GM13976 (cell line): Measurements from ENCODE around the gene C9orf78.

Source experiments
- DNase-seq: peaks from one replicate; pipeline ENCODE4 v3.0.0; 2012; ENCODE audit warnings: low spot score
- CTCF ChIP-seq: IDR thresholded peaks from 2 replicates; pipeline ENCODE4 v1.5.1; 2012; ENCODE audit warnings: borderline replicate concordance, mild to moderate bottlenecking; ENCODE audit not compliant: insufficient read depth; ENCODE audit errors: extremely low read depth, missing control alignments, control extremely low read depth
- in situ Hi-C: fragments of 300-500 bp; cut with MboI; formaldehyde crosslinking; loops from one replicate; pipeline ENCODE4 v1.12.0; 2022; ENCODE audit warnings: low sequenced_read_pairs, mixed read lengths, inconsistent platforms; ENCODE audit not compliant: unreplicated experiment

Gene C9orf78

GRCh38 chr9:129851821-129852220 lies 16.7 kb upstream of the C9orf78 start:
- TF ChIP-seq CTCF = no peak
- no peak for DNase-seq
- in situ Hi-C loops = no loop called here

GRCh38 chr9:129850821-129851550 lies 15.9 kb upstream of the C9orf78 start:
- in situ Hi-C loops = no loop called here
- DNase-seq = no peak
- no peak for TF ChIP-seq CTCF

- no peak for TF ChIP-seq CTCF
- in situ Hi-C loops = no loop called here
Measured at GRCh38 chr9:129849901-129850300, 14.8 kb upstream of the C9orf78 start.

GRCh38 chr9:129848712-129849441 lies 13.8 kb upstream of the C9orf78 start:
- no peak for DNase-seq
- TF ChIP-seq CTCF = no peak
- in situ Hi-C loops = no loop called here

More at GRCh38 chr9:129849901-129850300, 14.8 kb upstream of the C9orf78 start:
- DNase-seq = no peak

- no peak for DNase-seq
- no peak for TF ChIP-seq CTCF
- in situ Hi-C loops = no loop called here
Measured at GRCh38 chr9:129845373-129845772, 10.3 kb upstream of the C9orf78 start.

GRCh38 chr9:129841071-129841470 lies 6.0 kb upstream of the C9orf78 start:
- no peak for TF ChIP-seq CTCF
- no peak for DNase-seq
- in situ Hi-C loops = no loop called here
